Body of pancreas (tissue), 4 donors: ENCODE results near the gene LRSAM1.

Experiments
- POLR2A ChIP-seq, 3 donors: fragments of 450-650 bp; IDR thresholded peaks; one replicate each; pipeline ENCODE4 v1.6.1; 2016; ENCODE audit warnings: antibody characterized with exemption in 3 of 3, mild to moderate bottlenecking in 2 of 3
- TF ChIP-seq, protein P1 (sequence below), 7 experiments: fragments of 450-650 bp in 4 of 7; fragments of 200-600 bp in 3 of 7; sonication (generic) in 3 of 7; IDR thresholded peaks; one replicate each; pipeline ENCODE4 v1.5.1; 2016 to 2019; ENCODE audit warnings: antibody characterized with exemption in 7 of 7

- no peak for TF ChIP-seq POLR2A (IDR thresholded peaks at IDR 0.05)
- TF ChIP-seq, protein P1, sequence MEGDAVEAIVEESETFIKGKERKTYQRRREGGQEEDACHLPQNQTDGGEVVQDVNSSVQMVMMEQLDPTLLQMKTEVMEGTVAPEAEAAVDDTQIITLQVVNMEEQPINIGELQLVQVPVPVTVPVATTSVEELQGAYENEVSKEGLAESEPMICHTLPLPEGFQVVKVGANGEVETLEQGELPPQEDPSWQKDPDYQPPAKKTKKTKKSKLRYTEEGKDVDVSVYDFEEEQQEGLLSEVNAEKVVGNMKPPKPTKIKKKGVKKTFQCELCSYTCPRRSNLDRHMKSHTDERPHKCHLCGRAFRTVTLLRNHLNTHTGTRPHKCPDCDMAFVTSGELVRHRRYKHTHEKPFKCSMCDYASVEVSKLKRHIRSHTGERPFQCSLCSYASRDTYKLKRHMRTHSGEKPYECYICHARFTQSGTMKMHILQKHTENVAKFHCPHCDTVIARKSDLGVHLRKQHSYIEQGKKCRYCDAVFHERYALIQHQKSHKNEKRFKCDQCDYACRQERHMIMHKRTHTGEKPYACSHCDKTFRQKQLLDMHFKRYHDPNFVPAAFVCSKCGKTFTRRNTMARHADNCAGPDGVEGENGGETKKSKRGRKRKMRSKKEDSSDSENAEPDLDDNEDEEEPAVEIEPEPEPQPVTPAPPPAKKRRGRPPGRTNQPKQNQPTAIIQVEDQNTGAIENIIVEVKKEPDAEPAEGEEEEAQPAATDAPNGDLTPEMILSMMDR (IDR thresholded peaks at IDR 0.05) = no peak
Measured at GRCh38 chr9:127463911-127464310, 12.6 kb downstream of the LRSAM1 start.
